Right cardiac atrium (tissue), 5 donors: ENCODE data around the gene ZNF107. TPM values are rescaled to one million over a fixed set of nuclear protein-coding genes. Genes with fewer than 3 reads are reported as not detected.
"Not testable (repeated sequence)": the region's sequence is repeated elsewhere in the genome, so short reads cannot be mapped to it uniquely, and the experiment has no call there.

Source experiments
- ATAC-seq, 2 donors: fragments of 200-7000 bp; cut with Tn5 transposase; one replicate each; pipeline versions ENCODE4 v1.8.0 to v1.9.1; 2020; ENCODE audit warnings: moderate library complexity in 2 of 2, mild to moderate bottlenecking in 1 of 2
- DNase-seq, 3 donors: peaks; one replicate each; pipeline ENCODE4 v3.0.0-alpha.2; 2020
- H3K27ac ChIP-seq: one replicate; pipeline ENCODE4 v1.5.1; 2013; ENCODE audit warnings: mild to moderate bottlenecking, low read length, control low read depth, moderate library complexity
- H3K27me3 ChIP-seq: one replicate; pipeline ENCODE4 v1.6.1; 2013; ENCODE audit not compliant: control insufficient read depth, insufficient read depth
- H3K4me1 ChIP-seq: one replicate; pipeline ENCODE4 v1.6.1; 2013; ENCODE audit warnings: low read length; ENCODE audit not compliant: control insufficient read depth, insufficient read depth
- H3K4me3 ChIP-seq: one replicate; pipeline ENCODE4 v1.5.1; 2013; ENCODE audit warnings: low read length, control low read depth
- H3K9me3 ChIP-seq: one replicate; pipeline ENCODE4 v1.6.1; 2013; ENCODE audit warnings: low read length; ENCODE audit not compliant: control insufficient read depth
- WGBS: extraction: QIAGEN DNeasy Blood & Tissue Kit; methylation state at CpG from one replicate; pipeline ENCODE4 v1.1.7; 2013; 5-methylcytosine and 5-hydroxymethylcytosine counted together
- intact Hi-C, 4 donors: fragments of 100-400 bp; cut with DNase I; formaldehyde crosslinking; loops; one replicate each; pipeline versions ENCODE4 v1.11.0 to v1.14.0; 2022 to 2023
- microRNA-seq, 2 donors: library from miRNA; unstranded; fragments of <30 nt; microRNA quantifications; one replicate each; pipeline ENCODE4 v1.2.0, GENCODE V29; 2020 to 2021
- polyA plus RNA-seq: library from polyadenylated mRNA; stranded (reverse); fragments of 200-250 nt; gene quantifications from one replicate; pipeline ENCODE4 v1.2.3, GENCODE V29; 2013
- total RNA-seq, 4 donors: library from RNA; stranded (reverse); fragmentation: NEBNext Ultra II Directional; extraction: Animal tissue kit (Norgen Biotek cat#: 25700); gene quantifications; one replicate each; pipeline ENCODE4 v1.2.1, GENCODE V29; 2021
- donor health status: healthy with polysubstance abuse.
- donor health status: DM: no; HTN: yes; CAD: no.
- donor health status: DM: no; HTN: no; CAD: no.
- donor health status: DM: no; HTN: yes; CAD: no; lungs with severe emphysema.
- donor health status: DM: yes; HTN: yes; CAD: no.

The ZNF107 gene
- total and polyA plus RNA-seq, 5 donors, result 1.3 to 3.1 (median 2.6) TPM

DNA sequence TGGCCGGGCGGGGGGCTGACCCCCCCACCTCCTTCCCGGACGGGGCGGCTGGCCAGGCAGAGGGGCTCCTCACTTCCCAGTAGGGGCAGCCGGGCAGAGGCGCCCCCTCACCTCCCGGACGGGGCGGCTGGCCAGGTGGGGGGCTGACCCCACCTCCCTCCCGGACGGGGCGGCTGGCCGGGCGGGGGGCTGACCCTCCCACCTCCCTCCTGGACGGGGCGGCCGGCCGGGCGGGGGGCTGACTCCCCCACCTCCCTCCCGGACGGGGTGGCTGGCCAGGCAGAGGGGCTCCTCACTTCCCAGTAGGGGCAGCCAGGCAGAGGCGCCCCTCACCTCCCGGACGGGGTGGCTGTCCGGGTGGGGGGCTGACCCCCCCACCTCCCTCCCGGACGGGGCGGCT, 72.5 kb downstream of the ZNF107 start:
- peak in 1 of 3 donors; percentile 52 for DNase-seq
- H3K27ac ChIP-seq, H3K27me3 ChIP-seq, H3K4me1 ChIP-seq, intact Hi-C loops, H3K9me3 ChIP-seq, H3K4me3 ChIP-seq, ATAC-seq: not testable (repeated sequence)
- WGBS, result 93% methylated on average over 12 of the region's 29 CpGs

DNA sequence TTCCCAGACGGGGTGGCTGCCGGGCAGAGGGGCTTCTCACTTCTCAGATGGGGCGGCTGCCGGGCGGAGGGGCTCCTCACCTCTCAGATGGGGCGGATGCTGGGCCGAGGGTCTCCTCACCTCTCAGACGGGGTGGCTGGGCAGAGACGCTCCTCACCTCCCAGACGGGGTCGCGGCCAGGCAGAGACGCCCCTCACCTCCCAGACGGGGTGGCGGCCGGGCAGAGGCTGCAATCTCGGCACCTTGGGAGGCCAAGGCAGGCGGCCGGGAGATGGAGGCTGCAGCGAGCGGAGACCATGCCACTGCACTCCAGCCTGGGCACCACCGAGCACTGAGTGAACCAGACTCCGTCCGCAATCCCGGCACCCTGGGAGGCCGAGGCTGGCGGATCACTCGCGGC, 73.0 kb downstream of the ZNF107 start:
- H3K9me3 ChIP-seq, ATAC-seq, H3K27me3 ChIP-seq, H3K4me1 ChIP-seq, H3K4me3 ChIP-seq, H3K27ac ChIP-seq, intact Hi-C loops: not testable (repeated sequence)
- DNase-seq, result peak in 2 of 3 donors; percentile 25 to 46
- WGBS, result 92% methylated on average over 29 of the region's 29 CpGs

DNA sequence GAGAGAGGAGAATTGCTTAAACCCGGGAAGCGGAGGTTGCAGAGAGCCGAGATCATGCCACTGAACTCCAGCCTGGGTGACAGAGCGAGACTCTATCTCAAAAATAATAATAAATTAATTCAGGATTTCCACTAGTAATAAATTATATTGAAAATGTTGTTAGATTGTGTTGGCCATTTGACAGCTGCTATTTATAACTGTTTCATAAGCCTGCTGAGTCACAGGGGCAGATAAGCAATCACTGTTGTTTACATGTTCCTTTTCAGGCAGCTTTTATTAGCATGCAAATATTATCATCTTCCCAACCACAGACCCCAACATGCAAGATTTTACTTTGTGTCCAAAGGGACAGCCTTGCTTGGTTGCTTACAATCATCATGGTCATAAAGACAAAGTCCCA, 78.7 kb downstream of the ZNF107 start:
- WGBS, result 85% methylated on average over 4 of the region's 4 CpGs
- intact Hi-C loops, result no loop called here
- no peak for DNase-seq

DNA sequence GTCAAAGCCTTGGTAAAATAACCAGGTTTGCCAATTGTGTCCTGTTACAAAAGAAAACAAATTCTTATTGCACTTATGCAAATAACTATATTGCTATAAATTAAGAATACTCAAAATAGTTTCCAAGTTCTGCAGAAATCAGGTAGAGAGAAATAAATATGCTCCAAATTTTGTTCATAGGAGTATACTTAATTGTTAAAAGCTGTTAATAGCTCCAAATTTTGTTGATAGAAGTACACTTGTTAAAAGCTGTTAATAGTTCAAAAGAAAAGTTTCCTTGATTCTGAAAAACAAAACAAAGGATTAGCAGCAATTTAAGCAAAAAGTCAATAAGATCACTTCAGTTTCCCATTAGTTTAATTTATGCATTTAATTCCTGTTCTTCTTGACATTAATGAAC, 81.9 kb downstream of the ZNF107 start:
- Histone ChIP-seq H3K27me3 (no peaks in the 10 kb centered on the region), H3K9me3 (no peaks in the 10 kb centered on the region), H3K4me1 (no peaks in the 10 kb centered on the region), H3K4me3 (no peak overlapping the region), H3K27ac (no peak overlapping the region)
- no peak for ATAC-seq
- intact Hi-C loops, result no loop called here
- no peak for DNase-seq

More for the DNA sequence above, 78.7 kb downstream of the ZNF107 start:
- Histone ChIP-seq H3K9me3 (no peaks in the 10 kb centered on the region), H3K27me3 (no peaks in the 10 kb centered on the region), H3K4me3 (no peak overlapping the region), H3K4me1 (no peaks in the 10 kb centered on the region), H3K27ac (no peak overlapping the region)
- no peak for ATAC-seq

DNA sequence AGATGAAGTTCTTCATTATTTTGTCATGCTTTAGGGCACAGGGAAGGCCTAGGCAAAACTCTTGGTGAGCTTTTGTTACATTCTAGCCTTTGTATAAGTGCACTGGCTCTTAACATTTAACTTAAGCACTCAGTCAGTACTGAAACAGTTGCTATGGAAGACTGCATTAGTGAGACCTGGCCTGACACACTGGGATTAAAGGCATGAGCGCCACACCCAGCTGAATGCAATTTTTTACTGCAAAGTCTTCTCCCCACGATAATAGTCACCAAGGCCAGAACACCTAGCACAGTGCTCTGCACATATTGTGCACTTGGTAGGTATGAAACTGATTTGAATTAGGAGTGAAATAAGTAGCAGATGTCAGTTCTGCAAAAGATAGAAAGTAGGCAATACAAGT, 87.1 kb downstream of the ZNF107 start:
- no peaks in the 10 kb centered on the region for H3K27me3 ChIP-seq
- ATAC-seq (no peak), DNase-seq (no peak)
- no peak overlapping the region for H3K27ac ChIP-seq
- no peaks in the 10 kb centered on the region for H3K9me3 ChIP-seq
- no peak overlapping the region for H3K4me3 ChIP-seq
- WGBS, result 82% methylated on average over 2 of the region's 2 CpGs
- intact Hi-C loops, result no loop called here
- H3K4me1 ChIP-seq, result no peaks in the 10 kb centered on the region

DNA sequence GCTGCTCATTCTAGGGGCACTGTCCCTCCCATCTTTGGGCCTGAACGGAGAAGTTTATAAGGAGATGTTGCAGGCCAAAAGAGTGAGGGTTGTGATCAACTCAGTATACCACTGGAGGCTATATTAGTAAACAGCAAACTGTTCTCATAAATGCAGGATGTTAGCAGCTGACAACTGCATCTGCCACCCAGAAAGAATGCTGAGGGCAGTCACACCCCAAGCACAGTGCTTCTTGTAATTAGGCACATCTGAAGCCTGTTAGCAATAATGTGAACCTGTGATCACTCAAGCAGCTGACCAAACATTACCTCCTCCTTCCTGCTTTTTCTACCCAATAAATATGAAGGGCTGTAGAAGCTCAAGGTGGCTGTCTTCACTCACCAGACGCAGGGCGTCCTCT, 89.9 kb downstream of the ZNF107 start:
- H3K27me3 ChIP-seq, result no peaks in the 10 kb centered on the region
- DNase-seq, result no peak
- H3K9me3 ChIP-seq, result no peaks in the 10 kb centered on the region
- H3K4me1 ChIP-seq, result no peaks in the 10 kb centered on the region
- H3K4me3 ChIP-seq, result no peak overlapping the region
- intact Hi-C loops, result no loop called here
- 84% methylated on average over 3 of the region's 3 CpGs for WGBS
- no peak for ATAC-seq
- no peak overlapping the region for H3K27ac ChIP-seq

DNA sequence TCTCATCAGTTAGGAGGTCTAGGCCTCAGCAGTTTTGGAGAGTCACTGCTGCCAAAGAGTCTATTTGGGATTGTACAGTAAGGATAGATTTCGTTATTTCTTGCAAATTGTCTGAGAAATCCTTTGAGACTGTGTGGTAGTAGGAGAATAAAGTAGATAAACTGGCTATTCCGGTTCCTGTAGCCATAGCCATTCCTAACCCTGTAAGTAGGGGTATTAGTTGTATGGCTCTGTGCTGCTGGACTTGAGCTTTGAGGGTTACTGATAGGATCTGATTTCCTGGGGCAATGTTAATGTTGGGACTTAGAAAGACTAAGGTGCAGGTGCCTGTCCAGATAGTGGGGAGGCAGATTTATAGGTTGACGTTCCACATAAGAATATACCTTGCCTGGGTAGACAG, 92.2 kb downstream of the ZNF107 start:
- no peak for ATAC-seq

More for the DNA sequence above, 92.2 kb downstream of the ZNF107 start:
- 71% methylated on average over 3 of the region's 3 CpGs for WGBS
- Histone ChIP-seq H3K27ac (no peak overlapping the region), H3K4me1 (no peaks in the 10 kb centered on the region), H3K9me3 (no peaks in the 10 kb centered on the region), H3K27me3 (no peaks in the 10 kb centered on the region), H3K4me3 (no peak overlapping the region)
- intact Hi-C loops, result no loop called here
- DNase-seq, result no peak

Small RNA genes lying within 50 kb of the gene (microRNA-seq; reads per million reads assigned to microRNA genes)
- gene MIR6839, result 0 reads per million in 2 donors

Other genes starting within 250 kb of the ZNF107 start
- gene ZNF680, start 103.1 kb upstream of the ZNF107 start, total RNA-seq, result 10 to 100 TPM; 24.2 to 29.8 (median 26.6) TPM
- 11.9 TPM for gene ZNF680, start 103.1 kb upstream of the ZNF107 start, polyA plus RNA-seq
- gene ZNF138, start 128.3 kb downstream of the ZNF107 start, total RNA-seq, result 1 to 10 TPM; 5.1 to 6.6 (median 5.9) TPM
- gene ZNF138, start 128.3 kb downstream of the ZNF107 start, polyA plus RNA-seq, result 4.5 TPM
- 1 to 10 TPM; 2.9 to 3.9 (median 3.4) TPM for gene ZNF273, start 237.1 kb downstream of the ZNF107 start, total RNA-seq
- 2.6 TPM for gene ZNF273, start 237.1 kb downstream of the ZNF107 start, polyA plus RNA-seq